ENCODE results near the gene MARCHF9. TPM values are rescaled to one million over a fixed set of nuclear protein-coding genes. Genes with fewer than 3 reads are reported as not detected.
"Not testable (repeated sequence)": the region's sequence is repeated elsewhere in the genome, so short reads cannot be mapped to it uniquely, and the experiment has no call there.

MARCHF9 gene
- total RNA-seq, 1 donor from 2014 or later, result 21.2 TPM

- TF ChIP-seq CTCF (IDR thresholded peaks at IDR 0.05), result no peak
- intact Hi-C loops (cut with DNase I), result no loop called here
- DNase-seq (no peak), ATAC-seq (no peak)
- peaks cover 43% of the 10 kb centered on the region for H3K4me1 ChIP-seq
- H3K36me3 ChIP-seq, result peaks cover 24% of the 10 kb centered on the region
- H3K9me3 ChIP-seq, result no peaks in the 10 kb centered on the region
- H3K27me3 ChIP-seq, result peaks cover 21% of the 10 kb centered on the region
- H3K27ac ChIP-seq, result no peak overlapping the region
- H3K4me3 ChIP-seq, result no peak overlapping the region
Observed at GRCh38 chr12:57769594-57769993, 14.7 kb downstream of the MARCHF9 start.

DNA sequence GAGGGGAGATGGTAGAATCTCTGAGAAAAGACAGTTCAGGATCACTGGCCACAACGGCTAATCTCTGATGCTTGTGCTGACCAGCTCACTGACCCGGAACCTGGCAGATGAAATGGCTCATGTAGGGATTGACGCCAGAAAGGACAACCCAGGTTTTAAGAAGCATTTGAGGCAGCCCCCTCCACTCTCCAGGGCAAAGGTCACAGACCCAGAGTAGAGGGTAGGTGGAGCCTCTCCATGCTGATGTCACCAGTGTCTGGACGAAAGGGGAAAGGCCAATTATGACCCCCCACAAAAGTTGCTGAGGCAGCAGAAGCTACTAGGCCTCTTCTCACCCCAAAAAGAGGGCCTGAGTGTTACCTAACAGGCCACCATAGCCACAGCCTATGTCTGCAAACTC lies 15.8 kb downstream of the MARCHF9 start:
- no peak for DNase-seq

DNA sequence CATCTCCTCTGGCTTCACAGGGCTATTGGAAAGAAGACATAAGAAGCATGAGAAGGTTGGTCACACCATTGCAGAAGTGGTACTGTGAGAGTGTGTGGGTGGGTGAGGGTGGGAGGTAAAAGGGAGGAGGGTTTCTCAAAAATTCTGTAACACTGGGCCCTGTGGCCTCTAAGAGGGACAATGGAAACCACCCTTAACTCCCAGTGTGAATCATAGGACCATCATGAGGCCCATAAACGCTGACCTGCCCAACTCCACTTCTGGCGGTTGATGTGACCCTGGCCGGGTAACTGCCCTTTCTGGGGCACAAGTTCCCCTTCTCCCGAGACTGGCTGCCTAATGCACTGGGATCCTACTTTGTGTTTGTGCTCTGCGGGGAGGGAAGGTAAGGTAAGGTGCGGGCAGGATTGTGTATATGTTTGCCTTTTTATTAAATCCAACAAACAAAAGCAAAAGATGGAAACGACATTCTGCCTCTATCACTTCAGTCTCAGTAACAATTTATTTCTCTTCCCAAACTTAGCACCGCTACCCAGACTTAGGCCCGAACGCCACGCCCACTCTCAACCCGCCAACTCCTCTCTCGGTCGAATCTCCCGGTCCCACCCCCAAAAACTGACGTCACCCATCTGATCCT lies 16.5 kb downstream of the MARCHF9 start:
- DNase-seq, result peak; percentile 93
- Histone ChIP-seq H3K36me3 (peaks cover 24% of the 10 kb centered on the region), H3K4me1 (peaks cover 25% of the 10 kb centered on the region), H3K27ac (peak overlapping the region; percentile 92), H3K27me3 (peaks cover 6% of the 10 kb centered on the region), H3K9me3 (no peaks in the 10 kb centered on the region), H3K4me3 (peak overlapping the region; percentile 78)
- no peak for TF ChIP-seq CTCF (IDR thresholded peaks at IDR 0.05)
- peak; percentile 78 for ATAC-seq
- intact Hi-C loops (cut with DNase I), result no loop called here

More for the DNA sequence above, 15.8 kb downstream of the MARCHF9 start:
- Histone ChIP-seq H3K4me1 (peaks cover 31% of the 10 kb centered on the region), H3K9me3 (no peaks in the 10 kb centered on the region), H3K27ac (no peak overlapping the region), H3K4me3 (no peak overlapping the region), H3K27me3 (peaks cover 10% of the 10 kb centered on the region), H3K36me3 (peaks cover 24% of the 10 kb centered on the region)
- no peak for TF ChIP-seq CTCF (IDR thresholded peaks at IDR 0.05)
- no peak for ATAC-seq
- intact Hi-C loops (cut with DNase I), result no loop called here

DNA sequence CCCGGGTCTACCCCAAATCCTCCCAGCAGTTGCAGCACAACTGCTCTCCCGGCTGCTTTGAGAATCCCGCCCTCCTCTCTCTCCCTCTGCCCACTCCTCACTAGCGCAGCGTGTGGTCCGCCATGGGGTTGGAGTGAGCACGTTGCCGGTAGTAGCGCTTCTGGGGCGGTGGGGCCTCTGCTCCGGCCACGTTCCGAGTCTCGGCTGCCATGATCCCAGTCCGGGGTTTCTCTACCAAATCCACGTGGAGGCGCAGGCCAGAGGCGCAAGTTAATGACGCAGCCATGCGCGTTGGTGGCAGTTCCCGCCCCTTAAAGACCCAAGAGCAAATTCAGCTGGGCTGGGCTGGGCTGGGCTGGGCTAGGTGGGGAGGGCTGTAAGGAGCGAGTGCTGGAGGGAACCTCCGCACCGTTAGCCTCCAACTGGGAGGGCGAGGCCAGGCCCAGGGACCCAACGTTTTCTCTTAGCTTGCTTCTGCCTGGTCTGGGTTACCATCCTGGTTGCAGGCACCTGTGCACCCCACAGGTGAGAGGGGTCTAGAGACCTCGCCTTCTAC lies 17.0 kb downstream of the MARCHF9 start, which contains the start of gene METTL1:
TSS of gene METTL1 (minus strand) at position 233 of the 556 bp plus-strand sequence. CDS start at position 211, 22 bp downstream.
- H3K4me1 ChIP-seq, result peaks cover 19% of the 10 kb centered on the region
- intact Hi-C loops (cut with DNase I), result no loop called here
- H3K27ac ChIP-seq, result peak within 1 kb of the TSS; percentile 92
- peak; percentile 97 for DNase-seq
- no peak for TF ChIP-seq CTCF (IDR thresholded peaks at IDR 0.05)
- peaks cover 24% of the 10 kb centered on the region for H3K36me3 ChIP-seq
- H3K27me3 ChIP-seq, result peaks cover 2% of the 10 kb centered on the region
- peak within 1 kb of the TSS; percentile 78 for H3K4me3 ChIP-seq
- no peaks in the 10 kb centered on the region for H3K9me3 ChIP-seq
- ATAC-seq, result peak; percentile 95

DNA sequence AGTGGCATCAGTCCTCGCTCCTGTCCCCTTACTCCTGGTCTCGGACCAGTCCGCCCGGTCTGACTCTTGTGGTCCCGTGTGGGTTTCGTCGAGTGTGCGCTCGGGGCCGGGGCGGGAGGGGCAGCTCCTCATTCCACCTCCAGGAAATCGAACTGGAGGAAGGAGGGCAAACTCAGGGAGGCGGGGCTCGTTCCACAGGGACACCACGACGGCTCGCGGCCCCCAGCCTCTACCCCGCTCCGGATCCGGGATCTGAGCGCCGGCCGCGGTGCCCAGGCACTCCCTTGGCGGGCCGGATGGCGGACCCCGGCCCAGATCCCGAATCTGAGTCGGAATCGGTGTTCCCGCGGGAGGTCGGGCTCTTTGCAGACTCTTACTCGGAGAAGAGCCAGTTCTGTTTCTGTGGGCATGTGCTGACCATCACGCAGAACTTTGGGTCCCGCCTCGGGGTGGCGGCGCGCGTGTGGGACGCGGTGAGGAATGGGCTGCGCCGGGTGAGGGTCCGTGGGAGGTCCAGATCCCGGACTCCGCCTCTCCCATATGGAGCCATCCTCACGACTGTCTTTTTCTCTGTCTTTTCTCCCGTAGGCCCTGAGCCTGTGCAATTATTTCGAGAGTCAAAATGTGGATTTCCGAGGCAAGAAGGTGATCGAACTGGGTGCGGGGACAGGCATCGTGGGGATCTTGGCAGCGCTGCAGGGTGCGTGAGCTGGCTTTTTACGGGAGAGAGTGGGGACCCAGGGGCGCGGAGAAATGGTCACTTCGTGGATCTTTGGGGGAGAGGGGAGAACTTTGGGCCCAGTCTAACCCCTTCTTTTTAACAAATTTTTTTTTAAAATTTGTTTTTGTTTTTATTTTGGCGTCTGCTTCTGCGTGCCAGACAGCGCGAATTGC lies 17.8 kb downstream of the MARCHF9 start, which contains the start of gene EEF1AKMT3:
TSS of gene EEF1AKMT3 (plus strand) at position 186 of the 894 bp plus-strand sequence. CDS start at position 297, 111 bp downstream.
- TF ChIP-seq CTCF (IDR thresholded peaks at IDR 0.05), result no peak
- ATAC-seq (peak; percentile 67), DNase-seq (peak; percentile 85)
- Histone ChIP-seq H3K9me3 (no peaks in the 10 kb centered on the region), H3K4me3 (peak within 1 kb of the TSS; percentile 78), H3K27ac (peak within 1 kb of the TSS; percentile 92), H3K27me3 (no peaks in the 10 kb centered on the region), H3K4me1 (peaks cover 18% of the 10 kb centered on the region), H3K36me3 (peaks cover 24% of the 10 kb centered on the region)
- intact Hi-C loops (cut with DNase I), result no loop called here

DNA sequence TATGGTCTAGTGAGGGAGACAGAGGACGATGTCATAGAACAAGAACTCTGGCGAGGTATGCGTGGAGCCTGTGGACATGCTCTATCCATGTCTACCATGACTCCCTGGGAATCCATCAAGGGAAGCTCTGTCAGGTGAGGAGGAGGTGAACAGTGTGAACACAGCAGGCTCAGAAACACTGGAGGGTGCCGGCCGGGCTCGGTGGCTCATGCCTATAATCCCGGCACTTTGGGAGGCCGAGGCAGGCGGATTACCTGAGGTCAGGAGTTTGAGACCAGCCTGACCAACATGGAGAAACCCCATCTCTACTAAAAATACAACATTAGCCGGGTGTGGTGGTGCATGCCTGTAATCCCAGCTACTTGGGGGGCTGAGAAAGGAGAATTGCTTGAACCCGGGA lies 19.7 kb downstream of the MARCHF9 start:
- H3K27ac ChIP-seq; ATAC-seq; H3K4me3 ChIP-seq; H3K27me3 ChIP-seq; intact Hi-C loops (cut with DNase I); H3K9me3 ChIP-seq: not testable (repeated sequence)
- Histone ChIP-seq H3K4me1 (peaks cover 18% of the 10 kb centered on the region), H3K36me3 (peaks cover 11% of the 10 kb centered on the region)
- DNase-seq, result peak; percentile 25

Measured in upper lobe of right lung (tissue), 1 donor.